Subcutaneous adipose tissue (tissue), 4 donors: ENCODE data around the gene ZNF236. TPM values are rescaled to one million over a fixed set of nuclear protein-coding genes. Genes with fewer than 3 reads are reported as not detected.

Experiments used
- total RNA-seq, 4 donors: library from RNA; depleted of rRNA; stranded (reverse); fragments of >200 nt; gene quantifications; one replicate each; pipeline ENCODE4 v1.1.0, GENCODE V29; 2016
- TF ChIP-seq, protein P1 (sequence below): fragments of 450-650 bp; IDR thresholded peaks from one replicate; pipeline ENCODE4 v1.5.1; 2016; ENCODE audit warnings: low read depth, mild to moderate bottlenecking, control low read depth, antibody characterized with exemption, moderate library complexity

Gene ZNF236
- total RNA-seq, 4 donors from 2014 or later: 11.4 to 15.5 (median 13.8) TPM

DNA sequence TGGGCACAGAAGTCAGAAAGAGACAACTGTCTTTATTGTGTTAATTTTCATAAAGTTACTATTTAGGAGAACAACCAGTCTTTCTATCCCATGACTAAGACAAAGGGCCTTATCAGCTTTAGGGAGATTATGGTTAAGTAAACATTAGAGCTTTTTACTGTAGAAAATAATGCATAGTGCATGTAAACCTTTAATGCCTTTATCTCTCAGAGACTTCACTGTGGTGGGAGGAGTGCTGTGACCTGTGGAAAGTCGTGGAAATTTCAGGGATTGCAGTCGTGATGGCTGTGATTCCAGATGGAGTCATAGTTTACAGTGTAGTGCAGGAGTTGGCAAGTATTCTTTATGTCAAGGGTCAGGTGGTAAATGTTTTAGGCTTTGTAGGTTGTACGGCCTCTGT, 15.8 kb downstream of the ZNF236 start:
- TF ChIP-seq, protein P1, sequence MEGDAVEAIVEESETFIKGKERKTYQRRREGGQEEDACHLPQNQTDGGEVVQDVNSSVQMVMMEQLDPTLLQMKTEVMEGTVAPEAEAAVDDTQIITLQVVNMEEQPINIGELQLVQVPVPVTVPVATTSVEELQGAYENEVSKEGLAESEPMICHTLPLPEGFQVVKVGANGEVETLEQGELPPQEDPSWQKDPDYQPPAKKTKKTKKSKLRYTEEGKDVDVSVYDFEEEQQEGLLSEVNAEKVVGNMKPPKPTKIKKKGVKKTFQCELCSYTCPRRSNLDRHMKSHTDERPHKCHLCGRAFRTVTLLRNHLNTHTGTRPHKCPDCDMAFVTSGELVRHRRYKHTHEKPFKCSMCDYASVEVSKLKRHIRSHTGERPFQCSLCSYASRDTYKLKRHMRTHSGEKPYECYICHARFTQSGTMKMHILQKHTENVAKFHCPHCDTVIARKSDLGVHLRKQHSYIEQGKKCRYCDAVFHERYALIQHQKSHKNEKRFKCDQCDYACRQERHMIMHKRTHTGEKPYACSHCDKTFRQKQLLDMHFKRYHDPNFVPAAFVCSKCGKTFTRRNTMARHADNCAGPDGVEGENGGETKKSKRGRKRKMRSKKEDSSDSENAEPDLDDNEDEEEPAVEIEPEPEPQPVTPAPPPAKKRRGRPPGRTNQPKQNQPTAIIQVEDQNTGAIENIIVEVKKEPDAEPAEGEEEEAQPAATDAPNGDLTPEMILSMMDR: no peak

DNA sequence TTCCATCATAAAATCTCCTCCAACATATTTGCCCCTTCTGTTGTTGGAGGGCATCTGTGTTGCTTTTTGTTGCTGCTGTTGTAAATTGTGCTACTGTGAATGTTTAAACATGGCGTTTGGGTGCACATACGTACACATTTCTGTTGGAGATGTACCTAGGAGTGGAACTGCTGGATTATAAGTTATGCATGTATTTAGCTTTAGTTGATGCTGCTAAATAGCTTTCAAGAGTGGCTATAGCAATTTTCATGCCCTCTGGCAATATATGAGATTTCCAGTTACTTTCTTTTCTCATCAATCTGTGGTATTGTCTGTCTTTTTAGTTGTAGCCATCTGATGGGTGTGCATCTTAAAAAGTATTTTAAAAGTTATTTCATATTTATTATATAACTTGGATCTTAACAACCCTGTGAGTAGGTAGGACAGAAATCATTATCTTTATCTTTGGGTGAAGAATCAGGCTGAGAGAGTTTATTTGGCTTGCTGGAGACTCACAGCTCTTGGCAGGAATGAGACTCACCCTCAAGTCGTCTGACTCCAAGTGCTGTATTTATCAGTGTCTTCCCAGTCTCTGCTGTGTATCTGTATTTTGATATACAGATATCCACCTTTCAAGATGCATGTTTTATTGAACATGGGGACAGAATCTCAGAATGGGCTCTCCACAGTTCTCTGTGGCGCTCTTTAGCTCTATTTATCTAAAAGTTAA, 16.9 kb downstream of the ZNF236 start:
- TF ChIP-seq, protein P1: no peak

DNA sequence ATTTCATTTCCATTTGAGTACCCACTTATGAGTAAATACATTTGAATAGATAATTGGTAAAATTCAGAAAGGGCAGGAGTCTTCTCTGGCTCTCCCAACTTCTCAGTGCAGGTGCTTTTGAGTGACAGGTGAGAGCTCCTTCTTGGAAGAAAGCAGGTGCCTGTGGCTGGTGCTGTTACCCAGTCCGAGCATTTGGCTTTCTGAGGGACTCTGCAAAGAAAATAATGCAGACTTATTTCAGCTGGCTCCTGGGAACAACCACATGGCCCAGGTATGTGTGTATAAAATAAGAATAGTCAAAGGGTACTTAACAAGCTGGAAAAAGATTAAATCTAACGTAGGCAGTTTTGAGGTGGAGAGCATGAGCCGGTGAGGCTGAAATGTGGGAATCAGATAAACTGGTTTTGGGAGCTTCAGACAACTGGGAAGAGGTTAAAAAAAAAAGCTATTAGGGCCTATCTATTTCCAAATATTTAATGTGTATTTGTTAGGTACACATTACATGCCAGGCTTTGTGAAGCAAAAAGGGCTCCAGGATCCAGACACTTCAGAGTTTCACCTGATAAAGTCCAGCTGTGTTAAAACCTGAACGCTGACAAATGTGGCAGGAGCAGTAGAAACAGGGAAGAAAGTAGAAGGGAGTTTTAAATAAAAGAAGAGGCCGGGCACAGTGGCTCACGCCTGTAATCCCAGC, 20.6 kb downstream of the ZNF236 start:
- TF ChIP-seq, protein P1: no peak

DNA sequence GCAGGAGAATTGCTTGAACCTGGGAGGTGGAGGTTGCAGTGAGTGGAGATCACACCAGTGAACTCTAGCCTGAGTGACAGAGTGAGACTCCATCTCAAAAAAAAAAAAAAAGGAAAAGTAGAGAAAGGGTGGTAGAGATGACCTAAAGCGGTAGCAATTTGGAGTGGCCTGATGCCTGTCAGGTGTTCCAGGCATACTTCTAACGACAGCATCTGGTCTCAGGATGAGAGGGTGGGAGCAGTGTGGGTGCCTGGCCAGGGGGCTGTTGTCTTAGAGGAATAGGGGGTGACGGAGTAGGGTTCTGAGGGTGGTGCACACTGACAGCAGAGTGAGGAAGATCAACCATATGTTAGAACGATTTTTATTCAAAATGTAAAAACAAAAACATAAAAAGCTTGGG, 21.8 kb downstream of the ZNF236 start:
- TF ChIP-seq, protein P1: no peak

DNA sequence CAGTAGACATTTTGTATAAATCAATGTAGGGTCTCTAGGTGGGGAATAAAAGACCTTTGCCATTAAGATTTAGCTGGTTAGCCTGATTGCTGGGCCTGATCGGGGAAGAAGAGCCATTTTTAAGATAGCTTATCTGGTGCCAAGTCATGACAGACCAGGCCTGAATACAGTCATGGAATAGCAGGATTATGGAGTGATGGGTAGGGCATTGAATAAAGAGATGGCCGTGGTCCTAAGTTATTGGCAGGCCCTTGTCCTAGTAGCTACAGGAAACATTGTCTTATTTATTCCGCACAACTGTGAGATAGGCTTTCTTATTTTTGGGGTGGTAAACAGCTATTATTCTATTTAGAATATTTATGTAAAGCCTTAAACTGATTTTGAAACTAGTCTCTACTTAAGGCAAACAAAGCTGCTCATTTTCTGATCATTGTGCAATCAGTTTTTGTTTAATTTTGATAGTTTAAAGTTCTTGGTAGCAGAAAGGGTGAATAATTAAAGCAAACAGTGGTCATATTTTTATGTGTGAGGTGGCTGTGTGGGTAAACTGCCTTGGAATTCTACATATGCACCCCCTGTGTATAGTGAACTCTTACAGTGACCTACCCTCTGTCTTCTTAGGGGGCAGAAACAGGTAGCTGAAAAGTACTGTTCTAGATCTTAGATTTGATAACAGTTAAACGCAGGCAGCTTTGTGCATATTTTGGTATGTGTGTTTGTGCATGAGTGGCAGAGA, 22.6 kb downstream of the ZNF236 start:
- TF ChIP-seq, protein P1: no peak

DNA sequence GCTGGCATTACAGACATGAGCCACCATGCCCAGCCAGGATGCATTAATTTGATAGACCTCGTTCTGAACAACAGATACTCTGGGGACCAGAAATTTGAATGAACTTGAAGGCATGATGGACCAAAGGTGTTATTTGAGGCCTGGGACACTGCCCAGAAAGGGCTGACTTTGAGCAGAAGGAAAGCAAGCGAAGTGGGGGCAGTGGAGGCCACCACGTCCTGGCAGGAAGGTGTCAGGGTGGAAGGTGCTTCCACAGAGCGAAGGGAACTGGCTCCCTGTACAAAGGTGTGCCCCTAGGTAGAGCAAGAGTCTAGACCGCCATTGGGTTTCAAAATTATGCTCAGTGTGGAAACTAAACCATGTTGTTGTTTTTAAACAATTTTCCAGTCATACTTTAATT, 23.9 kb downstream of the ZNF236 start:
- TF ChIP-seq, protein P1: no peak

DNA sequence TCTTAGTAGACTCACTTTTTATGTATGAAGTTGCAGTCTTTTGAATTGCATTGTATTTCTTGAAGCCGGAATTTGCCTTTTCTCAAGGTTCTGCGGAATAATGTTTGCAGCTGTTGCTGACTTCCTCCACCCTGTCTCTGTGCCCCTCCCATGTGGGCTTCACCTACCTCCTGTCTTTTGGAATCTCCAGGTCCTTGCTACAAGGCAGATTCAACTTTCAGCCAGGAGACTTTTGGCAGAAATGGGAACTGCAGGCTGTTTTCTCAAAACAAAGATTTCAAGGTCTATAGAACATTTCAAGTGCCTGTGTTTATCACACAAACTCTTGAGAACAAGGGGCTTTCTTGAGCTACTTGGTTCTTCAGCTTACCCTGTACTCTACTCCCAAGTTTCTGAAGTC, 25.6 kb downstream of the ZNF236 start:
- TF ChIP-seq, protein P1: no peak
